Stimulated activated CD4-positive, alpha-beta T cell treated with anti-CD3 and anti-CD28 coated beads, Interleukin-1b, Interleukin-23, amount 100 ng/mL, for 48 hours (primary cell): Measurements from ENCODE around the gene C1orf21.

ENCODE experiments used
- DNase-seq: peaks from one replicate; pipeline ENCODE4 v3.0.0-alpha.2; 2020

C1orf21 gene

DNA sequence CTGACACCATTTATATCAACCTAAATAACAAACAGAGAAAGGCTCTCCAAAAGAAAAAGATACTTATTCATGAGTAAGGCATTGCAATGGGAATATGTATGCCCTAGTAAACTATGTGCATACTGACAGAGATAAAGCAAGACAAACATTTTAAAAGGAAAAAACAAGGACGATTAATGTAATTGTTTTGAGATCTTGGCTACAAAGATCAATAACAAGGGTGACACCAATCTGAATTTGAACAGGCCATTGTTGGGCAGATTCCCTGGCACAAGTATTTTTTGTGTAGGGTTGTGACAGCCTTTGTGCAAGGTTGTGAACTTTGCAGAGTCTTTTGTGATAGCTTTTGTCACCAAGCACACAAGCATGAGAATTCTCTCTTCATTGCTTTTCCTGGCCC is 282.6 kb downstream of the C1orf21 start:
- no peak for DNase-seq

GRCh38 chr1:184672013-184672726 is 285.3 kb downstream of the C1orf21 start:
- no peak for DNase-seq

GRCh38 chr1:184673305-184673704 is 286.5 kb downstream of the C1orf21 start:
- no peak for DNase-seq

DNA sequence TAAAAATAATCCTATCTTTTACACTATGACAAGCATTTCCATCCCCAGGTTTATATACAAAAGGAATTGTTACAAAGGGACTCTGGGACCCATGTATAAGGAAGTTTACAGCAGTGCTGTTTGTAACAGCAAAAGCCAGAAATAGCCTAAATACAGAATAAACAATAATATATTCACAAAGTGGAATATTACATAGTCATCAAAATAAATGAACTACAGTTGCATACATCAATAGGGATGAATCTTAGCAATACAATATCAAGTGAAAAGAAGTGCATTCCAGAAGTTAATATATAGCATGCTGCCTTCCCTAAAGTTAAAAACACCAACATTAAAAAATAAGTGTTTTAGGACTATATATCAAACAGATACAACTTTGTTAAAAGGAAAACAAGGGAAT is 290.5 kb downstream of the C1orf21 start:
- DNase-seq: no peak
